Caco-2 (cell line): ENCODE data around the gene CARS1. TPM values are rescaled to one million over a fixed set of nuclear protein-coding genes. Genes with fewer than 3 reads are reported as not detected.

Experiments
- BruUV-seq: library from RNA; stranded (reverse); fragments of 400-500 nt; replicated peaks from 2 replicates; lab custom pipeline; 2021; lab: Mats Ljungman, UMichigan
- CTCF ChIA-PET: fragments of 300-600 bp; sonication (Branson Sonifier 250); formaldehyde crosslinking; loops from one replicate; lab custom pipeline; 2022; ENCODE audit warnings: antibody characterized with exemption; lab: Charles Lee
- POLR2A ChIA-PET: fragments of 300-600 bp; sonication (Branson Sonifier 250); formaldehyde crosslinking; loops from one replicate; lab custom pipeline; 2022; ENCODE audit warnings: antibody characterized with exemption; lab: Charles Lee
- DNase-seq, 2 experiments: peaks; one replicate each; pipeline versions ENCODE4 v3.0.0 to v3.0.0-alpha.2; 2020 to 2022
- H3K27me3 ChIP-seq: replicated peaks from 2 replicates; pipeline ENCODE4 v1.6.0; 2011; ENCODE audit warnings: low read length; ENCODE audit not compliant: control insufficient read depth, insufficient read depth
- H3K36me3 ChIP-seq: 2 replicates; pipeline ENCODE4 v1.5.1; 2011; ENCODE audit warnings: low read length; ENCODE audit not compliant: control insufficient read depth, insufficient read depth
- H3K4me1 ChIP-seq: fragments of 250-450 bp; sonication (Bioruptor Pico); 2 replicates; pipeline ENCODE4 v1.5.1; 2020; ENCODE audit warnings: mild to moderate bottlenecking
- H3K4me3 ChIP-seq: 2 replicates; pipeline ENCODE4 v1.5.1; 2011; ENCODE audit warnings: low read depth, mild to moderate bottlenecking, control low read depth, low read length
- H3K9me3 ChIP-seq: fragments of 250-450 bp; sonication (Bioruptor Pico); 2 replicates; pipeline ENCODE4 v1.5.1; 2020; ENCODE audit warnings: mild to moderate bottlenecking, moderate library complexity
- H3K27ac Mint-ChIP-seq: one replicate; pipeline ENCODE4 v1.8.0; 2022; ENCODE audit warnings: mixed read lengths; ENCODE audit not compliant: unreplicated experiment
- H3K27me3 Mint-ChIP-seq: one replicate; pipeline ENCODE4 v1.8.0; 2022; ENCODE audit warnings: mixed read lengths; ENCODE audit not compliant: insufficient read depth, unreplicated experiment
- H3K36me3 Mint-ChIP-seq: one replicate; pipeline ENCODE4 v1.8.0; 2022; ENCODE audit warnings: mild to moderate bottlenecking, mixed read lengths; ENCODE audit not compliant: insufficient read depth, unreplicated experiment
- H3K4me1 Mint-ChIP-seq: one replicate; pipeline ENCODE4 v1.8.0; 2022; ENCODE audit warnings: low read depth, mixed read lengths; ENCODE audit not compliant: unreplicated experiment
- H3K4me3 Mint-ChIP-seq: one replicate; pipeline ENCODE4 v1.8.0; 2022; ENCODE audit warnings: mild to moderate bottlenecking, moderate library complexity, mixed read lengths; ENCODE audit not compliant: unreplicated experiment
- H3K9me3 Mint-ChIP-seq: one replicate; pipeline ENCODE4 v1.8.0; 2022; ENCODE audit warnings: mixed read lengths; ENCODE audit not compliant: unreplicated experiment
- CTCF ChIP-seq, 2 experiments: fragments of 200-600 bp in 1 of 2; IDR thresholded peaks; 1 replicate in 1 of 2; 2 replicates in 1 of 2; pipeline versions ENCODE4 v1.5.1 to v1.8.0; 2011 to 2022; ENCODE audit warnings: antibody characterized with exemption in 1 of 2, control low read depth in 1 of 2, inconsistent platforms in 1 of 2, low read depth in 1 of 2, low read length in 1 of 2, mild to moderate bottlenecking in 1 of 2, moderate library complexity in 1 of 2; ENCODE audit not compliant: insufficient read depth in 1 of 2, severe bottlenecking in 1 of 2, unreplicated experiment in 1 of 2
- intact Hi-C: fragments of 100-400 bp; cut with micrococcal nuclease; formaldehyde crosslinking; loops from one replicate; pipeline ENCODE4 v1.10.0; 2022; ENCODE audit not compliant: unreplicated experiment
- total RNA-seq: library from RNA; stranded (reverse); gene quantifications from 2 replicates; pipeline ENCODE4 v1.2.3, GENCODE V29; 2022

CARS1 gene
- total RNA-seq, 1 experiment from 2014 or later, result 121 TPM

GRCh38 chr11:3056296-3057068 lies 741 bp downstream of the CARS1 start:
- H3K36me3 Mint-ChIP-seq, result peaks cover 51% of the 10 kb centered on the region
- intact Hi-C loops, result loop anchor here (1.0 kb wide), 1 partner anchor 19 kb away; no protein-coding TSS in a partner anchor
- peak overlapping the region; percentile 96 for H3K27ac Mint-ChIP-seq
- no peaks in the 10 kb centered on the region for H3K9me3 Mint-ChIP-seq
- ChIA-PET POLR2A (interaction anchor here (1.1 kb wide), 1 partner anchor 64 kb away, joined by 12 read pairs; the partner anchor contains the start of gene NAP1L4), CTCF (interaction anchor here (1.4 kb wide), 1 partner anchor 35 kb away, joined by 9 read pairs; no protein-coding TSS in a partner anchor)
- TF ChIP-seq CTCF (IDR thresholded peaks at IDR 0.05; ENCODE audit: insufficient read depth in 1 of 2, low read depth in 1 of 2, low read length in 1 of 2, severe bottlenecking in 1 of 2, unreplicated experiment in 1 of 2), result no peak
- H3K27me3 Mint-ChIP-seq, result no peaks in the 10 kb centered on the region
- no peaks in the 10 kb centered on the region for H3K4me1 Mint-ChIP-seq
- Histone ChIP-seq H3K4me1 (no peaks in the 10 kb centered on the region), H3K4me3 (peak overlapping the region; percentile 100), H3K27me3 (no peaks in the 10 kb centered on the region), H3K36me3 (no peaks in the 10 kb centered on the region), H3K9me3 (no peaks in the 10 kb centered on the region)
- peak overlapping the region; percentile 98 for H3K4me3 Mint-ChIP-seq
- BruUV-seq, result no TSS peak
- peak in 1 of 2 experiments; percentile 19 for DNase-seq

GRCh38 chr11:3055891-3056290 lies 1.3 kb downstream of the CARS1 start:
- Histone ChIP-seq H3K27me3 (no peaks in the 10 kb centered on the region), H3K4me3 (peak overlapping the region; percentile 100), H3K9me3 (no peaks in the 10 kb centered on the region), H3K36me3 (no peaks in the 10 kb centered on the region), H3K4me1 (no peaks in the 10 kb centered on the region)
- BruUV-seq, result TSS peak; percentile 27
- intact Hi-C loops, result no loop called here
- Mint-ChIP-seq H3K9me3 (no peaks in the 10 kb centered on the region), H3K4me3 (peak overlapping the region; percentile 98), H3K4me1 (no peaks in the 10 kb centered on the region), H3K27ac (peak overlapping the region; percentile 96), H3K27me3 (no peaks in the 10 kb centered on the region), H3K36me3 (peaks cover 57% of the 10 kb centered on the region)
- DNase-seq, result peak in 1 of 2 experiments; percentile 24
- TF ChIP-seq CTCF (IDR thresholded peaks at IDR 0.05; ENCODE audit: insufficient read depth in 1 of 2, low read depth in 1 of 2, low read length in 1 of 2, severe bottlenecking in 1 of 2, unreplicated experiment in 1 of 2), result no peak
- ChIA-PET POLR2A (no interaction called here), CTCF (no interaction called here)

GRCh38 chr11:3052567-3052966 lies 4.7 kb downstream of the CARS1 start:
- no peak overlapping the region for H3K4me3 Mint-ChIP-seq

More at GRCh38 chr11:3052567-3052966, 4.7 kb downstream of the CARS1 start:
- Histone ChIP-seq H3K9me3 (no peaks in the 10 kb centered on the region), H3K27me3 (no peaks in the 10 kb centered on the region), H3K36me3 (no peaks in the 10 kb centered on the region), H3K4me3 (no peak overlapping the region), H3K4me1 (no peaks in the 10 kb centered on the region)
- ChIA-PET POLR2A (no interaction called here), CTCF (no interaction called here)
- H3K27me3 Mint-ChIP-seq, result no peaks in the 10 kb centered on the region
- H3K27ac Mint-ChIP-seq, result no peak overlapping the region
- TF ChIP-seq CTCF (IDR thresholded peaks at IDR 0.05; ENCODE audit: insufficient read depth in 1 of 2, low read depth in 1 of 2, low read length in 1 of 2, severe bottlenecking in 1 of 2, unreplicated experiment in 1 of 2), result no peak
- BruUV-seq, result no TSS peak
- DNase-seq, result no peak
- peaks cover 74% of the 10 kb centered on the region for H3K36me3 Mint-ChIP-seq
- no peaks in the 10 kb centered on the region for H3K4me1 Mint-ChIP-seq
- H3K9me3 Mint-ChIP-seq, result no peaks in the 10 kb centered on the region
- intact Hi-C loops, result no loop called here
